Kidney glomerular epithelial cell (primary cell): Measurements from ENCODE around the gene CACNG7.
"Not testable (repeated sequence)": the region's sequence is repeated elsewhere in the genome, so short reads cannot be mapped to it uniquely, and the experiment has no call there.

Source experiments
- DNase-seq: peaks from one replicate; lab custom pipeline; 2025; lab: John Stamatoyannopoulos, UW

The CACNG7 gene

DNA sequence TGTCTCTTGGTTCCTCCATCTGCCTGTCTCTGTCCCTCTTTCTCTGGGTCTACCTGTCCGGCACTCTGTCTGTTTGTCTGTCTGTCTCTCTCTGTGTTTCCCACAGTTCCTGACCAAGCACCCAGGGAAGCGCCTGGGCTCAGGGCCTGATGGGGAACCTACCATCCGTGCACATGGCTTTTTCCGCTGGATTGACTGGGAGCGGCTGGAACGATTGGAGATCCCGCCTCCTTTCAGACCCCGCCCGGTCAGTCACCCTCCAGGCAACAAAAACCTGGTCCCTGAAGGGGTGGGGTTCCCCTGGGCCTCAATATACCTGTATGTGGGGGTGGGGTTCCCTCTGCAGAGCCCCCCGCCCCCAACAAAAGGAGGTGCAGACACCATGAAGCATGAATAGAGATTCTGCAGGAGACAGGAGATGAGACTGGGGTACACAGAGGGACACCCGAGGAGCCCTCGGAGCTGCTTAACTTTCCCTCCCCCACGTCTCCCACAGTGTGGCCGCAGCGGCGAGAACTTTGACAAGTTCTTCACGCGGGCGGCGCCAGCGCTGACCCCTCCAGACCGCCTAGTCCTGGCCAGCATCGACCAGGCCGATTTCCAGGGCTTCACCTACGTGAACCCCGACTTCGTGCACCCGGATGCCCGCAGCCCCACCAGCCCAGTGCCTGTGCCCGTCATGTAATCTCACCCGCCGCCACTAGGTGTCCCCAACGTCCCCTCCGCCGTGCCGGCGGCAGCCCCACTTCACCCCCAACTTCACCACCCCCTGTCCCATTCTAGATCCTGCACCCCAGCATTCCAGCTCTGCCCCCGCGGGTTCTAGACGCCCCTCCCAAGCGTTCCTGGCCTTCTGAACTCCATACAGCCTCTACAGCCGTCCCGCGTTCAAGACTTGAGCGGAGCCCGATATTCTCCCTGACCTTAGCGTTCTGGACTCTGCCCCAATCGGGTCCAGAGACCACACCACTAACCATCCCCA lies 2.6 kb upstream of the CACNG7 start:
- DNase-seq = no peak

- no peak for DNase-seq
Observed at GRCh38 chr19:53907193-53907581, 1.9 kb upstream of the CACNG7 start.

GRCh38 chr19:53907690-53908089 lies 1.4 kb upstream of the CACNG7 start:
- no peak for DNase-seq

GRCh38 chr19:53908106-53908934 lies 758 bp upstream of the CACNG7 start:
- DNase-seq = no peak

DNA sequence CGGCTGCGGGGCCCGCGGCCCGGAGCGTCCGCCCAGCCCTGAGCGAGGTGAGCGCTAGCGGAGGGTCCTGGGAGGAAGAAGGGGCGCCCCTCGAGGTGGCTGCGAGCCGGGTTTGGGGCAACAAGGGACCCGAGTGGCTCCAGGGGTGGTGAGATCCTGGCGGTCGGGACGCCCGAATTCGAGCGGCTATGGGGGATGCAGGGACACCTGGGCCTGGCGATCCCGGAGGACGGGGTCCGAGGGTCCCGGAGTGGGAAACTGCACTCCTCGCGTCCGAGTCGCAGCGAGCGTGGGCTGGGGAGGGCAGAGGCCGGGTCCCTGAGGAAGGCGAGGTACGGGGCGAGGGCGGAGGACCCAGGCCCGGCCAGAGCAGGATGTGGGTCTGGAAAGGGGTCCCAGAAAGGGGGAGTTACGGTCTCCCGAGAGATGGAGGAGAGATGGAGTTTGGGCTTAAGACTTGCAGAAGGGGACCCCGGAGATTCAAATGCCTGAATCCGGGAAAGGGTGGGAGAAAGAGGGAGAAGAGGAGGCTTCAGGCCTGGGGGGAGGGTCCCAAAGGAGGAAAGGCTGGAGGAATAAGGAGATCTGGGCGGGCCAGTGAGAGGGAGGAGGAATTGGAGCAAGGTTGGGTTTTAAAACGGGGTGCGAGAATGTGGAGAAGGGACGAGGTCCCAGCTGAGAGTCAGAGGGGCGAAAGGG lies 542 bp downstream of the CACNG7 start:
- DNase-seq = no peak

- no peak for DNase-seq
Observed at GRCh38 chr19:53910170-53910518, 1.1 kb downstream of the CACNG7 start.

DNA sequence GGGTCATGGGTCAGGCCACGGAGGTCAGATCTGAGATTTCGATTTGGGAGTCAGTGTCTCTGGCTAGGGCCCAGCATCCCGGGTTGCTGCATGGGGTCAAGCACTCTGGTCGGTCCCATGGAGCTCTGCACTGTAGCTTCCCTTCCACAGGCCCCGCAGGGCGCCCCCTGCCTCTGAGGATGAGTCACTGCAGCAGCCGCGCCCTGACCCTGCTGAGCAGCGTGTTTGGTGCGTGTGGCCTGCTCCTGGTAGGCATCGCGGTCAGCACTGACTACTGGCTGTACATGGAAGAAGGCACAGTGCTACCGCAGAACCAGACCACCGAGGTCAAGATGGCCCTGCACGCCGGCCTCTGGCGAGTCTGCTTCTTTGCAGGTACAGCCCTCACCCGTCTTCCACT lies 3.6 kb downstream of the CACNG7 start:
- DNase-seq = no peak

GRCh38 chr19:53915000-53915399 lies 5.9 kb downstream of the CACNG7 start:
- DNase-seq = no peak

DNA sequence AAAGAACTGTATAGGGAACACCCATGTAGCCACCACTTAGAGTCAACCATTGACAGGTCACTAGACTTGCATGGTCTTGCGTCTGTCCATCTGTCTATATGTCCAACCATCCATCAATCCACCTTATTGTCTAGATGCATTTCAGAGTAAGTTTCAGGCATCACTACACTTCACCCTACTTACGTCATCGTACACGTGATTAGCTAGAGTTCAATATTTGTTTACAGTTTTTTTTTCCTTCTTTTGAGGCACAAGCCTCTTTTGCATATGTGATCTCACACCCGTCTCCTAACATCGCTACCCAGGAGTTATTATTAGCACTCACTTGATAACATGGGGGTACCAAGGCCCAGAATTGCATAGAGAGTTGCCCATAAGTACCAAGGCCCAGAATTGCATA lies 6.9 kb downstream of the CACNG7 start:
- DNase-seq = no peak

GRCh38 chr19:53917356-53917755 lies 8.3 kb downstream of the CACNG7 start:
- DNase-seq = no peak

GRCh38 chr19:53927739-53928138 lies 18.7 kb downstream of the CACNG7 start:
- DNase-seq = peak; percentile 48

DNA sequence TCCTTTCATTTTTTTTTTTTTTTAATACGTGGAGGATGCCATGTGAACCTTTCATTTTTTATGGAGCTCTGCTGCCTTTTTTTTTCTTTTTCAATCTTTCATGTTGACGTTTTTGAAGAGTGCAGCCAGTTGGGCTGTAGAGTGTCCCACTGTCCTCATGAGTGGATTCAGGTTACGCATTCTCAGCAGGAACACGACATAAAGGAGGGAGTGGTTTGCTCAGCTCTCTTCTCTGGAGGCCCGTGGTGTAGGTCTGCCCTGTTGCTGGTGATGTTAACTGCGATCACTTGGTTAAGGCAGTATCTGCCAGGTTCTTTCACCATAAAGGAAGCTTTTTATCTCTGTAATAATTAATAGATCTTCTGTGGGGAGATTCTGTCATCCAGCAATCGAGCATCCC lies 27.0 kb downstream of the CACNG7 start:
- DNase-seq = no peak

GRCh38 chr19:53942001-53942786 lies 33.1 kb downstream of the CACNG7 start:
- DNase-seq = no peak

GRCh38 chr19:53944416-53944815 lies 35.3 kb downstream of the CACNG7 start:
- no peak for DNase-seq

- no peak for DNase-seq
Observed at GRCh38 chr19:53944933-53945332, 35.9 kb downstream of the CACNG7 start.

GRCh38 chr19:53945441-53945840 lies 36.4 kb downstream of the CACNG7 start:
- DNase-seq = no peak

- DNase-seq = no peak
Observed at GRCh38 chr19:53945998-53946397, 36.9 kb downstream of the CACNG7 start.

- DNase-seq = no peak
Observed at GRCh38 chr19:53947624-53948023, 38.5 kb downstream of the CACNG7 start.

GRCh38 chr19:53948611-53949010 lies 39.5 kb downstream of the CACNG7 start:
- DNase-seq = not testable (repeated sequence)

DNA sequence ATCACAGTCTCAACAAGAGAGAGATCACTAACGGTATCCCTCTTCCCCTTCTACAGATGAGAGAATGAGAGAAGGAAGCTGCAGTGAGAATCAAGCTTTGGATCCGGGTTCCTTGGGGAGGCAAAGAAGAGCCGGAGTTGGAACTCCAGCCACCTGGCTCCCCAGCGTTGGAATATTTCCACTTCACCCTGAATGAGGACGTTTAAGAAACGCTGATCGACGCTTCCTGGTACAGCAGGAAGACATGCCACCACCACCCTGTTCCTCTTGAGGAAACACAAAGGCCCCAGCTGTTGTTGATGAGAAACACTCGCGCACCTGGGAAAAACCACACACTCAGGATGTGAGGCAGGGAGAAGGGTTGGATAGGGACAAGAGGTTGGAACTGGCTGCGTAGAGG lies 42.4 kb downstream of the CACNG7 start:
- no peak for DNase-seq

DNA sequence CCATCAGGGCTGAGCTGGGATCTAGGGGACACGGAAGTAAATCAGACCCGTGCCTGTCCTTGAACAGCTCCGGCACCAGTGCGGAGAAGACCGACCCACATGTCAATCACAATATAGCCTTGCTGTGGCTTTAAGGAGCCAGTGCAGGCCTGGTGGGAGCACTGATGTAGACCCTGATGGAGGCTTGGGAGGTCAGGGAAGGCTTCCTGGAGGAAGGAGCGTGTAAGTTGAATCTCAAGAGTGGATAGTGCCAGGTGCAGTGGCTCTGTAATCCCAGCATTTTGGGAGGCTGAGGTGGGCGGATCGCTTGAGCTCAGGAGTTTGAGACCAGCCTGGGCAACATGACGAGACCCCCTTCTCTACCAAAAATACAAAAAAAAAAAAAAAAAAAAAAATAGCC lies 42.9 kb downstream of the CACNG7 start:
- no peak for DNase-seq

DNA sequence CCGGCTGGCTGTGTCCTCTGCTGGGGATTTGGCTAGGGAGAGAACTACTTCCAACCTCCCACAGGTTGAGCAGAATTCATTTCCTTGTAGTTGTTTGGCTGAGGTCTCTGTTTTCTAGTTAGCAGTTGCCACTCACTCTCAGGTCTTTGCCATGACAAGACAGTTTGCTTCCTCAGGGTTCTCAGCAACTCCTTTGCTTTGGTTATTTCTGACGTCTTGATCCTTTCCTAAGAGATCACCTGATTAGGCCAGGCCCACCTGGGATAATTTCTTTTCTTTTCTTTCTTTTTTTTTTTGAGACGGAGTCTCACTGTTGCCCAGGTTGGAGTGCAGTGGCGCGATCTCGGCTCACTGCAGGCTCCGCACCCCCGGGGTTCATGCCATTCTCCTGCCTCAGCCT lies 44.3 kb downstream of the CACNG7 start:
- DNase-seq = no peak
